ENCODE data around the gene LTBR. TPM values are rescaled to one million over a fixed set of nuclear protein-coding genes. Genes with fewer than 3 reads are reported as not detected.

LTBR gene
- 1.2 TPM for polyA plus RNA-seq (2012; ENCODE audit: insufficient read depth, insufficient read length, low read depth)

DNA sequence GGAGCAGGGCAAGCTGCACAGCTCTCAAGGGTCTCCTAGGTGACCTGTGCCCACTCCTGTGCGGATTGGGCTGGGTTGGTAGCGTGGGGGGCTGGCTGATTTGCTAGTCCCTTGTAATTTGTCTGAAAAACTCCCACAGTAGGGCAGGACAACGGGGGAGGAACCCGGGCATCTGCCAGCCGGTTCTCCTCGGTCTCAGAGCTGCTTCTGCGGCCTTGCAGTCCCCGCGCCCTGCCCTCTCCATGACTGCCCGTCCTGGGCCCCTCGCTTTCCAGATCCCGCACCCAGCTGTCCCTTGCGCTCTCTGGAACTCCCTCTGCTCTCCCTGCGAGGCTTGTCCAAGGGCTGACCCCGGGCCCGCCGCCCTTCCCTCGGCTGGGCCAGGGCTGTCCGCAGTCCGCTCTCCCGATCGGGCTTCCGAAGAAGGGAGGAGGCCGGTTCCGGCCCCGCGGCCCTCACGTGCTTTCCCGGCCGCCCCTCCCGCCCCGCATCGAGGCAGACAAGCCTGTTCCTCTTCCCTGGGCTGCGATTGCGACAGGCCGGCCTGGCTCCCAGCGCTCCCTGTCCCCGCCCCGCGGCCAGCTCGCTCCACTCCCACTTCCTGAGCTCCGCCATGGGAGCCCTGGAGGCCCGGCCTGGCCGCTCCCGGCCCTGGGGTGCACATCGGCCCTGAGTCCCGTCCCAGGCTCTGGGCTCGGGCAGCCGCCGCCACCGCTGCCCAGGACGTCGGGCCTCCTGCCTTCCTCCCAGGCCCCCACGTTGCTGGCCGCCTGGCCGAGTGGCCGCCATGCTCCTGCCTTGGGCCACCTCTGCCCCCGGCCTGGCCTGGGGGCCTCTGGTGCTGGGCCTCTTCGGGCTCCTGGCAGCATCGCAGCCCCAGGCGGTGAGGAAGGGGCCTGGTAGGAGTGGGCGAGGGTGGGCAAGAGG, at the start of gene LTBR:
TSS of gene LTBR (plus strand) at position 591 of the 927 bp plus-strand sequence. CDS start at position 788, 197 bp downstream.
- no peaks in the 10 kb centered on the region for H3K27me3 ChIP-seq
- no peaks in the 10 kb centered on the region for H3K9me3 ChIP-seq
- H3K4me1 ChIP-seq, result no peaks in the 10 kb centered on the region
- no peaks in the 10 kb centered on the region for H3K36me3 ChIP-seq
- no peak within 1 kb of the TSS for H3K4me3 ChIP-seq (ENCODE audit: low read depth, low read length)
- TF ChIP-seq, protein P1, sequence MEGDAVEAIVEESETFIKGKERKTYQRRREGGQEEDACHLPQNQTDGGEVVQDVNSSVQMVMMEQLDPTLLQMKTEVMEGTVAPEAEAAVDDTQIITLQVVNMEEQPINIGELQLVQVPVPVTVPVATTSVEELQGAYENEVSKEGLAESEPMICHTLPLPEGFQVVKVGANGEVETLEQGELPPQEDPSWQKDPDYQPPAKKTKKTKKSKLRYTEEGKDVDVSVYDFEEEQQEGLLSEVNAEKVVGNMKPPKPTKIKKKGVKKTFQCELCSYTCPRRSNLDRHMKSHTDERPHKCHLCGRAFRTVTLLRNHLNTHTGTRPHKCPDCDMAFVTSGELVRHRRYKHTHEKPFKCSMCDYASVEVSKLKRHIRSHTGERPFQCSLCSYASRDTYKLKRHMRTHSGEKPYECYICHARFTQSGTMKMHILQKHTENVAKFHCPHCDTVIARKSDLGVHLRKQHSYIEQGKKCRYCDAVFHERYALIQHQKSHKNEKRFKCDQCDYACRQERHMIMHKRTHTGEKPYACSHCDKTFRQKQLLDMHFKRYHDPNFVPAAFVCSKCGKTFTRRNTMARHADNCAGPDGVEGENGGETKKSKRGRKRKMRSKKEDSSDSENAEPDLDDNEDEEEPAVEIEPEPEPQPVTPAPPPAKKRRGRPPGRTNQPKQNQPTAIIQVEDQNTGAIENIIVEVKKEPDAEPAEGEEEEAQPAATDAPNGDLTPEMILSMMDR (IDR thresholded peaks at IDR 0.05; ENCODE audit: low read depth, low read length), result no peak
- DNase-seq, result no peak

DNA sequence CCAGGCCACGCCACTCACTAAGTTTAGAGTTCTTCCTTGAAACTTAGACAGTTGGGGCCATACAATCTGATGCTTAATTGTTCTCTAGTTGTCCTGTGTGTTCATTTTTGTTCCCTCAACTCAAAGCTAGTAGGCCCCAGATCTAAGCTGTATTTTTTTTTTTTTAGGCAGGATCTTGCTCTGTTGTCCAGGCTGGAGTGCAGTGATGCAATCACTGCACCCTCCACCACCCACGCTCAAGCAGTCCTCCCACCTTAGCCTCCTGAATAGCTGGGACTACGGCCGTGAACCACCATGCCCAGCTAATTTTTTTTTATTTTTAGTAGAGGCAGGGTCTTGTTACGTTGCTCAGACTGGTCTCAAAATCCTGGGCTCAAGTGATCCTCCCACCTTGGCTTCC, 49.6 kb upstream of the LTBR start:
- TF ChIP-seq, protein P1 (IDR thresholded peaks at IDR 0.05; ENCODE audit: low read depth, low read length), result no peak
- H3K9me3 ChIP-seq, result no peaks in the 10 kb centered on the region
- H3K4me1 ChIP-seq, result peaks cover 26% of the 10 kb centered on the region
- H3K4me3 ChIP-seq (ENCODE audit: low read depth, low read length), result no peak overlapping the region
- H3K36me3 ChIP-seq, result no peaks in the 10 kb centered on the region
- no peaks in the 10 kb centered on the region for H3K27me3 ChIP-seq
- DNase-seq, result no peak

DNA sequence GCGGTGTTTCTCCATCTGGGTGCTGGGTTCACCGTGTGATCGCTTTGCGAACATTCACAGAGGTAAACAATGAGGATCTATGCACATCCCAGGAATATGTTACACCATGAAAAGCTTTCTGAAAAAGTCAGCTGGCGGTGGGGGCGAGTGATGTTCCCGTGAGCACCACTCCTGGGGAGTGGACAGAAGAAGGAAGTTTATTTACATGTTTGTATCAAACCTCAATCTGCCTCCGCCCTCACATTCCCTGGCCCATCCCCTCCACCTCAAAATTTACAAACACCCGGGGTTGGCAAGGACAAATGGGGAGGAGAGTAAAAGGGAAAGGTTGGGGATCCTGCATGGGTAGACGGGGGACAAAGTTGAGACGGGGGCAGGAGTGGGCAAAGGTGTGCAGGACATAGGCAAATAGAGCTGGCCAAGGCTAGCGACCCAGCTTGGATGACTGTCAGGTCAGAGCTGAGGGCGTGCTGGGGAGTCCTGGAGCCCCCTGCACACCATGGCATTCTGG, 49.0 kb upstream of the LTBR start:
- DNase-seq, result no peak
- H3K36me3 ChIP-seq, result no peaks in the 10 kb centered on the region
- peaks cover 26% of the 10 kb centered on the region for H3K4me1 ChIP-seq
- no peaks in the 10 kb centered on the region for H3K27me3 ChIP-seq
- TF ChIP-seq, protein P1 (IDR thresholded peaks at IDR 0.05; ENCODE audit: low read depth, low read length), result no peak
- no peak overlapping the region for H3K4me3 ChIP-seq (ENCODE audit: low read depth, low read length)
- H3K9me3 ChIP-seq, result no peaks in the 10 kb centered on the region

DNA sequence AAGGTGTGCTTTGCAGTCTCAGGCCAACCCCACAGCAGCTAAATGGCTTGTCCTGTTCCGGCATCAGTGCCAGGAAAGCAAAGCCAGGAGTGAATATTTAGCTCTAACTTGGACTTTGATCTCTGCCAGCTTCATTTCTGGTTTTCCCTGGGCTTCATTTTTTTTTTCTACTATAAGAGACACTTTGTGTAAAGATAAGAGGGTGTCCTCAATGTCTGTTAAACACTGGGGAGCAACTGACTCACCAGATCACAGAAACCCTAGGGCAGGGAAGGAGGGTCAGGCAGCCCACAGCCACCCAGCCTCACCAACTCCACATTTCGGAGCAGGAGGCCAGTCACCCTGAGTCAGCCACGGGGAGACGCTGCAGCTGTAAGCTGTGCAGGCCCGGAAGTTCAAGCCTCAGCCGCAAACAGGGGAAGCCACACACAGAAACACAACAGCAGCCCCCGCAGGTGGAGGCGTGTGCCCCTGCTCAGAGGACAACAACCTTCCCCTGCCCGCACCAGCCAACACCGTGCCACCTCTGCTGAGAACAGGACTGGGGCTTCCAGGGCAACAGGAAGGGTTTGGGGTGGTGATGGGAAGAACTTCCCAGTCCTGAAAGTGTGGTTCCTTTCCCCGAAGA, 48.4 kb upstream of the LTBR start:
- peak overlapping the region; percentile 46 for H3K4me3 ChIP-seq (ENCODE audit: low read depth, low read length)
- no peaks in the 10 kb centered on the region for H3K27me3 ChIP-seq
- no peaks in the 10 kb centered on the region for H3K9me3 ChIP-seq
- H3K4me1 ChIP-seq, result peaks cover 26% of the 10 kb centered on the region
- DNase-seq, result peak; percentile 83
- H3K36me3 ChIP-seq, result no peaks in the 10 kb centered on the region
- TF ChIP-seq, protein P1 (IDR thresholded peaks at IDR 0.05; ENCODE audit: low read depth, low read length), result peak; percentile 61

DNA sequence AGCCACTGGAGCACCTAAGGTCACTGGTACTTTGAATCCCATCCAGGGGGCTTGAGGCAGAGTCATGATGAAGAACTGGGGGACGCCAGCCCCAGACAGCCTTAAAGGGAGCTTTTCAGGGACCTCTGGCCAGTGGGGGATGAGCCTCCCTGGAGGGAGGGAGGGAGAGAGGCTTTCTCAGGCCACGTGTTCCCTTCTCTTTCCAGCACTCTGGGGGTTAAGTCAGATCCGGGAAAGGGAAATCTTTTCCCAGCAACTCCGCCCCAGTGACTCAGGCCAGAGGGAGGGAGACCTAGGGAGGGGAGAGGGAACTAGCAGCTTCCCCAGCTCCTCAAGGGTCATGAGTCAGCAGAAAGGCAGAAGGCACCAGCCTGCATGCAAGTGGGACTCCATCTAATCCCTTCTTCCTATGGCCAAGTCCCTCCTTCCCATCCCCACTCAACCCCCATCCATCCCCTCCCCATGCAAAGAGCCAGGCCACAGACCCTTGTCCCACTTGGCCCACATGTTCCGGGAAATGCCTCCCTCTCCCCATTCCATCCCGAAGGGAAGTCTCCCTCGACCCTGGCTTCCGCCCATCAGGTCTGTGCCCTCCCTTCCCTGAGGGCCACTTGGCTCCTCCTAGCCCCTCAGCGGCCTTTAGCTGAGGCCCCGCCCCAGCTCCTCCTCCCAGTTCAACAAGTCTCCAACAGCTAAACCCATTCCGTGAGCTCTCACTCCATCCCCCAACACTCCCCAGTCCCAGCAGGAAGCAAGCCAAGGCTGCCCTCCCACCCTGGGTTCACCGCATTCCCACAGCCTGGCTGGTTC, 47.7 kb upstream of the LTBR start:
- peaks cover 26% of the 10 kb centered on the region for H3K4me1 ChIP-seq
- peak; percentile 93 for DNase-seq

More for the DNA sequence above, 47.7 kb upstream of the LTBR start:
- Histone ChIP-seq H3K27me3 (no peaks in the 10 kb centered on the region), H3K9me3 (no peaks in the 10 kb centered on the region), H3K36me3 (no peaks in the 10 kb centered on the region), H3K4me3 (ENCODE audit: low read depth, low read length) (peak overlapping the region; percentile 46)
- TF ChIP-seq, protein P1 (IDR thresholded peaks at IDR 0.05; ENCODE audit: low read depth, low read length), result no peak

Measured in BE2C (cell line).